ENCODE results near the gene TRMT61A. TPM values are rescaled to one million over a fixed set of nuclear protein-coding genes. Genes with fewer than 3 reads are reported as not detected.

TRMT61A gene
- polyA plus RNA-seq, 1 of the 3 experiments (the other 2 are of a cell fraction) = 15.8 TPM

DNA sequence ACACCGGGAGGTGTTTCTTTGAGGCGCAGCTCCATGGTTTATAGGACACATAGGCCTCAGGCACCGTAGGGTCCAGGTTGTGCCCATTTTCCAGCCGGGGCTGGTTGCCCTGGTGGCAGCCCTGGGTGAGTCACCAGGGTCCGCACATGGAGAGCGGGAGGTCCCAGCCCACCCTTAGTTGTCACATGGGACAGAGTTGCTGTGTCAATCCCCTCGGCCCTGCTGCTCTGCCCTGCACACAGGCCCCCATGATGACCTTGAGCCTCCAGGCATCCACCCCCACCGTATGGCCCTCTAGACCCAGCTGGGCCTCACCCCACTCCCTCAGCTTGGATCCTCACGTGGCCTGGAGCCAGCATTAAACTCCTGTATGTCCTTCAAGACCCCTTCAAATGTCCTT, 7.7 kb downstream of the TRMT61A start:
- Histone ChIP-seq H4K20me1 (ENCODE audit: insufficient read depth) (no peaks in the 10 kb centered on the region), H3K9ac (no peak overlapping the region), H3F3A (replicated peaks; ENCODE audit: insufficient read depth) (peaks cover 13% of the 10 kb centered on the region), H2AFZ (ENCODE audit: low read depth) (no peak overlapping the region), H3K27ac (ENCODE audit: low read depth in 2 of 2, low read length in 1 of 2) (no peak overlapping the region), H3K4me2 (no peak overlapping the region), H3K9me2 (no peaks in the 10 kb centered on the region), H3K79me2 (ENCODE audit: insufficient read depth) (peaks cover 7% of the 10 kb centered on the region; the same call in 1 of the 2 replicates), H3K4me1 (ENCODE audit: control insufficient read depth in 1 of 2, insufficient read depth in 2 of 2, low read depth in 1 of 2, low read length in 1 of 2) (peaks cover 16 to 23% of the 10 kb centered on the region in 2 experiments; a peak in 3 of 4 replicates), H3K36me3 (replicated peaks in 1 of 2; ENCODE audit: control insufficient read depth in 1 of 2, insufficient read depth in 2 of 2, low read length in 1 of 2) (peaks cover 0 to 26% of the 10 kb centered on the region in 2 experiments), H3K4me3 (ENCODE audit: low read depth in 2 of 2, low read length in 1 of 2) (no peak overlapping the region), H3K27me3 (ENCODE audit: insufficient read depth) (no peaks in the 10 kb centered on the region), H3K9me3 (no peaks in the 10 kb centered on the region)
- 88% methylated on average over 5 of the region's 9 CpGs for WGBS (ENCODE audit: low lambda C conversion rate)
- TF ChIP-seq, protein P1, sequence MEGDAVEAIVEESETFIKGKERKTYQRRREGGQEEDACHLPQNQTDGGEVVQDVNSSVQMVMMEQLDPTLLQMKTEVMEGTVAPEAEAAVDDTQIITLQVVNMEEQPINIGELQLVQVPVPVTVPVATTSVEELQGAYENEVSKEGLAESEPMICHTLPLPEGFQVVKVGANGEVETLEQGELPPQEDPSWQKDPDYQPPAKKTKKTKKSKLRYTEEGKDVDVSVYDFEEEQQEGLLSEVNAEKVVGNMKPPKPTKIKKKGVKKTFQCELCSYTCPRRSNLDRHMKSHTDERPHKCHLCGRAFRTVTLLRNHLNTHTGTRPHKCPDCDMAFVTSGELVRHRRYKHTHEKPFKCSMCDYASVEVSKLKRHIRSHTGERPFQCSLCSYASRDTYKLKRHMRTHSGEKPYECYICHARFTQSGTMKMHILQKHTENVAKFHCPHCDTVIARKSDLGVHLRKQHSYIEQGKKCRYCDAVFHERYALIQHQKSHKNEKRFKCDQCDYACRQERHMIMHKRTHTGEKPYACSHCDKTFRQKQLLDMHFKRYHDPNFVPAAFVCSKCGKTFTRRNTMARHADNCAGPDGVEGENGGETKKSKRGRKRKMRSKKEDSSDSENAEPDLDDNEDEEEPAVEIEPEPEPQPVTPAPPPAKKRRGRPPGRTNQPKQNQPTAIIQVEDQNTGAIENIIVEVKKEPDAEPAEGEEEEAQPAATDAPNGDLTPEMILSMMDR (IDR thresholded peaks at IDR 0.05) = no peak
- no peak for TF ChIP-seq TCF12 (IDR thresholded peaks at IDR 0.05)
- no peak for TF ChIP-seq EP300 (IDR thresholded peaks at IDR 0.05; ENCODE audit: borderline replicate concordance in 1 of 2, low read depth in 1 of 2, low read length in 1 of 2)
- no peak for TF ChIP-seq JUND (IDR thresholded peaks at IDR 0.05)
- no peak for TF ChIP-seq POLR2AphosphoS5 (IDR thresholded peaks at IDR 0.05; ENCODE audit: low read depth, low read length)
- TF ChIP-seq NFIC (IDR thresholded peaks at IDR 0.05; ENCODE audit: borderline replicate concordance) = no peak
- TF ChIP-seq SIN3A (IDR thresholded peaks at IDR 0.05; ENCODE audit: borderline replicate concordance, low read depth, low read length) = no peak
- TF ChIP-seq NRF1 (IDR thresholded peaks at IDR 0.05; ENCODE audit: low read depth, low read length) = no peak
- TF ChIP-seq MEF2A (IDR thresholded peaks at IDR 0.05; ENCODE audit: borderline replicate concordance, low read depth) = no peak
- TF ChIP-seq GATA2 (CRISPR knock-in tag; IDR thresholded peaks at IDR 0.05) = no peak
- TF ChIP-seq RFX5 (IDR thresholded peaks at IDR 0.05; ENCODE audit: low read length) = no peak
- TF ChIP-seq, protein P2, sequence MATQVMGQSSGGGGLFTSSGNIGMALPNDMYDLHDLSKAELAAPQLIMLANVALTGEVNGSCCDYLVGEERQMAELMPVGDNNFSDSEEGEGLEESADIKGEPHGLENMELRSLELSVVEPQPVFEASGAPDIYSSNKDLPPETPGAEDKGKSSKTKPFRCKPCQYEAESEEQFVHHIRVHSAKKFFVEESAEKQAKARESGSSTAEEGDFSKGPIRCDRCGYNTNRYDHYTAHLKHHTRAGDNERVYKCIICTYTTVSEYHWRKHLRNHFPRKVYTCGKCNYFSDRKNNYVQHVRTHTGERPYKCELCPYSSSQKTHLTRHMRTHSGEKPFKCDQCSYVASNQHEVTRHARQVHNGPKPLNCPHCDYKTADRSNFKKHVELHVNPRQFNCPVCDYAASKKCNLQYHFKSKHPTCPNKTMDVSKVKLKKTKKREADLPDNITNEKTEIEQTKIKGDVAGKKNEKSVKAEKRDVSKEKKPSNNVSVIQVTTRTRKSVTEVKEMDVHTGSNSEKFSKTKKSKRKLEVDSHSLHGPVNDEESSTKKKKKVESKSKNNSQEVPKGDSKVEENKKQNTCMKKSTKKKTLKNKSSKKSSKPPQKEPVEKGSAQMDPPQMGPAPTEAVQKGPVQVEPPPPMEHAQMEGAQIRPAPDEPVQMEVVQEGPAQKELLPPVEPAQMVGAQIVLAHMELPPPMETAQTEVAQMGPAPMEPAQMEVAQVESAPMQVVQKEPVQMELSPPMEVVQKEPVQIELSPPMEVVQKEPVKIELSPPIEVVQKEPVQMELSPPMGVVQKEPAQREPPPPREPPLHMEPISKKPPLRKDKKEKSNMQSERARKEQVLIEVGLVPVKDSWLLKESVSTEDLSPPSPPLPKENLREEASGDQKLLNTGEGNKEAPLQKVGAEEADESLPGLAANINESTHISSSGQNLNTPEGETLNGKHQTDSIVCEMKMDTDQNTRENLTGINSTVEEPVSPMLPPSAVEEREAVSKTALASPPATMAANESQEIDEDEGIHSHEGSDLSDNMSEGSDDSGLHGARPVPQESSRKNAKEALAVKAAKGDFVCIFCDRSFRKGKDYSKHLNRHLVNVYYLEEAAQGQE (IDR thresholded peaks at IDR 0.05; ENCODE audit: low read depth, low read length) = no peak
- no peak for TF ChIP-seq CHD2 (IDR thresholded peaks at IDR 0.05; ENCODE audit: low read length, partially characterized antibody)
- no peak for TF ChIP-seq RAD21 (IDR thresholded peaks at IDR 0.05; ENCODE audit: low read length)
- no peak for TF ChIP-seq MAX (IDR thresholded peaks at IDR 0.05; ENCODE audit: low read depth)
- ChIA-PET POLR2A (interaction anchor here (1.3 kb wide), 1 partner anchor 14 kb away, joined by 3 read pairs; the partner anchor contains the start of gene CKB), CTCF (interaction anchor here (2.1 to 5.1 kb wide), 2 partner anchors 10 to 18 kb away, joined by 7 to 31 read pairs; no protein-coding TSS in a partner anchor)
- no peak for DNase-seq

Data from SK-N-SH (cell line).